Astrocyte of the spinal cord (primary cell): ENCODE results near the gene KANSL1L.
A peak's percentile ranks its signal among the peaks of the same experiment; 100 is the strongest.
"Not testable (repeated sequence)": the region's sequence is repeated elsewhere in the genome, so short reads cannot be mapped to it uniquely, and the experiment has no call there.

ENCODE experiments used
- DNase-seq: peaks from one replicate; pipeline ENCODE4 v3.0.0; 2011; ENCODE audit warnings: low read depth, low spot score
- H3K4me3 ChIP-seq: 2 replicates; pipeline ENCODE4 v1.5.1; 2011; ENCODE audit warnings: low read depth, mild to moderate bottlenecking, low read length, moderate library complexity
- CTCF ChIP-seq: IDR thresholded peaks from 2 replicates; pipeline ENCODE4 v1.5.1; 2012; ENCODE audit warnings: low read depth, mild to moderate bottlenecking, low read length, inconsistent platforms
- in situ Hi-C: cut with HindIII; loops from 2 replicates; pipeline ENCODE4 v1.10.0; 2017; ENCODE audit warnings: low sequenced_read_pairs

KANSL1L gene

GRCh38 chr2:210177769-210178168 lies 6.6 kb upstream of the KANSL1L start:
- no peak overlapping the region for H3K4me3 ChIP-seq
- no peak for DNase-seq
- in situ Hi-C loops, result no loop called here
- TF ChIP-seq CTCF, result no peak

GRCh38 chr2:210177115-210177514 lies 5.9 kb upstream of the KANSL1L start:
- in situ Hi-C loops, DNase-seq: not testable (repeated sequence)

GRCh38 chr2:210174086-210174485 lies 2.9 kb upstream of the KANSL1L start:
- TF ChIP-seq CTCF, result no peak
- H3K4me3 ChIP-seq, result no peak overlapping the region
- DNase-seq, result no peak
- in situ Hi-C loops, result no loop called here

More at GRCh38 chr2:210177115-210177514, 5.9 kb upstream of the KANSL1L start:
- not testable (repeated sequence) for H3K4me3 ChIP-seq

- no peak for DNase-seq
- TF ChIP-seq CTCF, result no peak
- in situ Hi-C loops, result no loop called here
- peak overlapping the region; percentile 63 for H3K4me3 ChIP-seq
These were observed 988 bp upstream of the KANSL1L start for GRCh38 chr2:210172219-210172575.

GRCh38 chr2:210170446-210171303 lies 534 bp downstream of the KANSL1L start:
- peak; percentile 97 for DNase-seq
- TF ChIP-seq CTCF, result peak; percentile 3
- peak overlapping the region; percentile 84 for H3K4me3 ChIP-seq
- in situ Hi-C loops, result no loop called here

GRCh38 chr2:210170196-210170445 lies 1.1 kb downstream of the KANSL1L start:
- TF ChIP-seq CTCF, result no peak
- DNase-seq, result no peak
- in situ Hi-C loops, result no loop called here
- H3K4me3 ChIP-seq, result peak overlapping the region; percentile 84

- in situ Hi-C loops, result no loop called here
- DNase-seq, result peak; percentile 80
- no peak for TF ChIP-seq CTCF
- peak overlapping the region; percentile 84 for H3K4me3 ChIP-seq
These were observed 1.6 kb downstream of the KANSL1L start for GRCh38 chr2:210169516-210170195.
